ENCODE data around the gene PDE1A.

DNA sequence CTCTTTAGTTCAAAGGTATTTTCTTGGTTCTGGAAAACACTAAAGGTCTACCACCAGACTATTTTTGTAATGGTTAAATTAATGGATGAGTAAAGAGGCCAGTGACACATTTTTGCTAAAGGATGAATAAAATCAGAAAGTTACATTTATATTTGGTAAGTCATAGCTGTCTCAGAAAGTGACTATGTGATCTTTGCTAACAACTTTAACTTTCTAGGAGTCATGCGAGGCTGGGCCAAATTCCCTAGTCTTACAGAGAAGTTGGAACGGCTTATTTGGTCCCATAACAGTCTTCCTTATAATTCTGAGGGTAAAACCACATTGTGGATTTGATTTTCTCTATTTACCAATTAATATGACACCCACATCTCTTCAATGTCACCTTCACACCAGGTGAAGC, 198.1 kb downstream of the PDE1A start:
- TF ChIP-seq, protein P1, sequence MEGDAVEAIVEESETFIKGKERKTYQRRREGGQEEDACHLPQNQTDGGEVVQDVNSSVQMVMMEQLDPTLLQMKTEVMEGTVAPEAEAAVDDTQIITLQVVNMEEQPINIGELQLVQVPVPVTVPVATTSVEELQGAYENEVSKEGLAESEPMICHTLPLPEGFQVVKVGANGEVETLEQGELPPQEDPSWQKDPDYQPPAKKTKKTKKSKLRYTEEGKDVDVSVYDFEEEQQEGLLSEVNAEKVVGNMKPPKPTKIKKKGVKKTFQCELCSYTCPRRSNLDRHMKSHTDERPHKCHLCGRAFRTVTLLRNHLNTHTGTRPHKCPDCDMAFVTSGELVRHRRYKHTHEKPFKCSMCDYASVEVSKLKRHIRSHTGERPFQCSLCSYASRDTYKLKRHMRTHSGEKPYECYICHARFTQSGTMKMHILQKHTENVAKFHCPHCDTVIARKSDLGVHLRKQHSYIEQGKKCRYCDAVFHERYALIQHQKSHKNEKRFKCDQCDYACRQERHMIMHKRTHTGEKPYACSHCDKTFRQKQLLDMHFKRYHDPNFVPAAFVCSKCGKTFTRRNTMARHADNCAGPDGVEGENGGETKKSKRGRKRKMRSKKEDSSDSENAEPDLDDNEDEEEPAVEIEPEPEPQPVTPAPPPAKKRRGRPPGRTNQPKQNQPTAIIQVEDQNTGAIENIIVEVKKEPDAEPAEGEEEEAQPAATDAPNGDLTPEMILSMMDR (IDR thresholded peaks at IDR 0.05): no peak
- TF ChIP-seq POLR2A (IDR thresholded peaks at IDR 0.05): no peak
